ENCODE measurements around the gene COG1.
"Not testable (repeated sequence)": the region's sequence is repeated elsewhere in the genome, so short reads cannot be mapped to it uniquely, and the experiment has no call there.

The COG1 gene, protein sequence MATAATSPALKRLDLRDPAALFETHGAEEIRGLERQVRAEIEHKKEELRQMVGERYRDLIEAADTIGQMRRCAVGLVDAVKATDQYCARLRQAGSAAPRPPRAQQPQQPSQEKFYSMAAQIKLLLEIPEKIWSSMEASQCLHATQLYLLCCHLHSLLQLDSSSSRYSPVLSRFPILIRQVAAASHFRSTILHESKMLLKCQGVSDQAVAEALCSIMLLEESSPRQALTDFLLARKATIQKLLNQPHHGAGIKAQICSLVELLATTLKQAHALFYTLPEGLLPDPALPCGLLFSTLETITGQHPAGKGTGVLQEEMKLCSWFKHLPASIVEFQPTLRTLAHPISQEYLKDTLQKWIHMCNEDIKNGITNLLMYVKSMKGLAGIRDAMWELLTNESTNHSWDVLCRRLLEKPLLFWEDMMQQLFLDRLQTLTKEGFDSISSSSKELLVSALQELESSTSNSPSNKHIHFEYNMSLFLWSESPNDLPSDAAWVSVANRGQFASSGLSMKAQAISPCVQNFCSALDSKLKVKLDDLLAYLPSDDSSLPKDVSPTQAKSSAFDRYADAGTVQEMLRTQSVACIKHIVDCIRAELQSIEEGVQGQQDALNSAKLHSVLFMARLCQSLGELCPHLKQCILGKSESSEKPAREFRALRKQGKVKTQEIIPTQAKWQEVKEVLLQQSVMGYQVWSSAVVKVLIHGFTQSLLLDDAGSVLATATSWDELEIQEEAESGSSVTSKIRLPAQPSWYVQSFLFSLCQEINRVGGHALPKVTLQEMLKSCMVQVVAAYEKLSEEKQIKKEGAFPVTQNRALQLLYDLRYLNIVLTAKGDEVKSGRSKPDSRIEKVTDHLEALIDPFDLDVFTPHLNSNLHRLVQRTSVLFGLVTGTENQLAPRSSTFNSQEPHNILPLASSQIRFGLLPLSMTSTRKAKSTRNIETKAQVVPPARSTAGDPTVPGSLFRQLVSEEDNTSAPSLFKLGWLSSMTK

GRCh38 chr17:73192894-73193701, at the start of gene COG1:
Gene COG1, plus strand, starts transcription at chr17:73193055. Its CDS starts 15 bp downstream, at chr17:73193070.
- DNase-seq (ENCODE audit: low spot score): peak; percentile 92

DNA sequence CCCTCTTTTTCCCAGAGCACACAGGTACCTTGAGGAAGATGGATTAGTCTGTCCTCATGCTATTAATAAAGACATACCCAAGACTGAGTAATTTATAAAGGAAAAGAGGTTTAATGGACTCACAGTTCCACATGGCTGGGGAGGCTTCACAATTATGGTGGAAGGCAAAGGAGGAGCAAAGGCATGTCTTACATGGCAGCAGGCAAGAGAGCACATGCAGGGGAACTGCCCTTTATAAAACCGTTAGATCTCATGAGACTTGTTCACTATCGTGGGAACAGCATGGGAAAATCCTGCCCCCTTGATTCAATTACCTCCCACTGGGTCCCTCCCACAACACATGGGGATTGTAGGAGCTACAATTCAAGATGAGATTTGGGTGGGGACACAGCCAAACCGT, 48.6 kb upstream of the COG1 start:
- DNase-seq (ENCODE audit: low spot score): not testable (repeated sequence)

GRCh38 chr17:73145641-73146040, 47.2 kb upstream of the COG1 start:
- DNase-seq (ENCODE audit: low spot score): no peak

DNA sequence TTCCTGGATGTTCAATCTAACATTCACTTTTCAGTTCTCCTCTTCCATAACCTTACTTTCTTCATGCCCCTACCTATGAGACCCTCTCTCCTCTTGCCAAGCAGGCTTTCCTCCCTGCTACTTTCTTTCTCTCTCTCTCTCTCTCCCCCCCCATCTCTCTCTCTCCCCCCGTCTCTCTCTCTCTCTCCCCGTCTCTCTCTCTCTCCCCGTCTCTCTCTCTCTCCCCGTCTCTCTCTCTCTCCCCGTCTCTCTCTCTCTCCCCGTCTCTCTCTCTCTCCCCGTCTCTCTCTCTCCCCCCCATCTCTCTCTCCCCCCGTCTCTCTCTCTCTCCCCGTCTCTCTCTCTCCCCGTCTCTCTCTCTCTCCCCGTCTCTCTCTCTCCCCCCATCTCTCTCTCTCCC, 45.1 kb upstream of the COG1 start:
- DNase-seq (ENCODE audit: low spot score): not testable (repeated sequence)

DNA sequence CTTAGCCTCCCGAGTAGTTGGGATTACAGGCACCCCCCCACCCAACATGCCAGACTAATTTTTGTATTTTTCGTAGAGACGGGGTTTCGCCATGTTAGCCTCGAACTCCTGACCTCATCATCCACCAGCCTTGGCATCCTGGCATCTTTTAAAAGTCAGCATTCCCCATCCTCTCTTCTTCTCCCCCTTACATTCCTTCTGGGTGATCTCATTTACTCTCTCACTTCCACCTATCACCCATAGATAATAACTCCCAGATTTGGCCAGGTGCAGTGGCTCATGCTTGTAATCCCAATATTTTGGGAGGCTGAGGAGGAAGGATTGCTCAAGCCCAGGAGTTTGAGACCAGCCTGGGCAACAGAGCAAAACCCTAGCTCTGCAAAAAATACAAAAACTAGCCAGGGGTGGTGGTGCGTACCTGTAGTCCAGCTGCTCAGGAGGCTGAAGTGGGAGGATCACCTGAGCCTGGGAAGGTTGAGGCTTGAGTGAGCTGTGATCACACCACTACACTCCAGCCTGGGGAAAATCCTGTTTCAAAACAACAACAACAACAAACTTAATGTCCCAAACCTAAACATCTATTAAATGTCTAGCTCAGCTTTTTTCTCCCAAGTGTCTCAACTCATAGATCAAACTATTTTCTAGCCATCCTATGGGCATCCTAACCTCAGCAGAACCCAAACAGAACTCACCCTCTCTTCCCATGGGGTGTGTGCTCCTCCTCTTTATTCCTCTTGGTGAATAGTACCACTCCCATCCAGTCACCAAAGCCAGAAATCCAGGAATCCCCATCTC, 44.1 kb upstream of the COG1 start:
- DNase-seq (ENCODE audit: low spot score): no peak

DNA sequence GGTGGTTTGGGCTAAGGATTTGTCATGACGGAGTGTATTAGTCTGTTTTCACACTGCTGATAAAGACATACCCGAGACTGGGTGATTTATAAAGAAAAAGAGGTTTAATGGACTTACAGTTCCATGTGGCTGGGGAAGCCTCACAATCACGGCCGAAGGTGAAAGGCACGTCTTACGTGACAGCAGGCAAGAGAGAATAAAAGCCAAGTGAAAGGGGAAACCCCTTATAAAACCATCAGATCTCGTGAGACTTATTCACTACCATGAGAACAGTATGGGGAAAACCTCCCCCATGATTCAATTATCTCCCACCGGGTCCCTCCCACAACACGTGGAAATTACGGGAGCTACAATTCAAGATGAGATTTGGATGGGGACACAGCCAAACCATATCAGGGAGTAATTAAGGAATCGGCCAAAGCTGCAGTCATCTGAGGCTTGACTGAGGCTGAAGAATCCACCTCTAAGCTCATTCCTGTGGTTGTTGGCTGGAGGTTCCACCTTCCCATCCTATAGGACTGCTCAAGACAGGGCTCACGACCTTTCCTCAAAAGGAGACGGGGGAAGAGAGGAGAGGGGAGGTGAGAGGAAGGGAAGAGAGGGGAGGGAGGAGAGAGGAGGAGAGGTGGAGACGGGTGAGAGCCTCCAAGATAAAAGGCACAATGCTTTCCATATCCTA, 42.1 kb upstream of the COG1 start:
- DNase-seq (ENCODE audit: low spot score): not testable (repeated sequence)

GRCh38 chr17:73151916-73152632, 40.8 kb upstream of the COG1 start:
- no peak for DNase-seq (ENCODE audit: low spot score)

DNA sequence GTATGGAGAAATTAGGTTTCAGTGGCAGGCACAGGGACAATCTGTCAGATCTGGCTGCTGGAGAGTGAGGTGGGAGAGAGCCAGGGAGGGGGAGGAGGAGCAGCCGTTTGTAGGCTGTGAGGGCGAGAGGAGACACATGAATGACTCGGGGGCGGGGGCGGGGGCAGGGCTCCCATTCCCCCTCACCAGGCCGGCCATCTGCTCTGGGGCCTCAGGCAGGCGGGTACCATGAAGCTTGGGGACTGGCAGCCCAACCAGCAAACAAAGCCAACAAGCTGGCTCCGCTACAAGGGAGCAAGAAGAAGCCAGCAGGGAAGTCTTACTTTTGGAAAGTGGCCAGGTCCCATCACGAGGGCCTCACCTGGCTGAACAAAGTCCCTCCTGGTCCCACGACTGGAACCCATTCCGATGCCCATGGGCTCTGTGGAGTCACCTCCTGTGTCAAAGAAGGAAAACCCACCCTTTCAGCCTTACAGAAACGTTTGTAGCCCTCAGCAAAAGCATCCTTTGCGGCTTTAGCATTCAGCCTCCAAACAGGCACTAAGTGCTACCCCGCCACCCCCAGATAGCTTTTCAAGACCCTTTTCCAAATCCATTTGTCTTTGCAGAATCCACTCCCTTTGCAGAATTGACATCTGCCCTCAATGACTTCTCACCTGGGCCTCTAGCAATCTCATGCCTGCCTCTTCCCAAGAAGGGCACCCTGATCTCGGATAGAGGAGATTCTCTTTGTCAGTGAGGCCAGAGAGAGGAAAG, 37.3 kb upstream of the COG1 start:
- DNase-seq (ENCODE audit: low spot score): no peak

GRCh38 chr17:73156166-73156840, 36.6 kb upstream of the COG1 start:
- DNase-seq (ENCODE audit: low spot score): peak; percentile 64

- no peak for DNase-seq (ENCODE audit: low spot score)
These were observed 35.9 kb upstream of the COG1 start for GRCh38 chr17:73156887-73157520.

DNA sequence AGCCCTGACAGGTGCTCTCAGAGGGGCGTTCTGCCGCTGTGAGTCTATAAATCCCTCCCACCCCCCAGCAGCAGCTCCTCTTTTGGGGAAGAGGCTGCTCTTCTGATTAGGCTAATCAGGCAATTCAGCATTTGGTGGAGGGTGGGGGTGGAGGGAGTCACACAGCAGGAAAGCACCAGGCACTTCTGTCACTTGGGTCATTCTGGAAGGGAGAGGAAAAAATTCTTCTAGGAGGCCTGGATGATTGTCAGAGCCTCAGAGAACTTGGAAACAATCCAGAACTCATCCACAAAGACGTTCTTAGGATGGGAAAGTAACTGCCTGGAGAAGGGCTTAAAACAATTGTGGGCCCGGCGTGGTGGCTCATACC, 35.3 kb upstream of the COG1 start:
- no peak for DNase-seq (ENCODE audit: low spot score)

GRCh38 chr17:73158133-73158532, 34.7 kb upstream of the COG1 start:
- no peak for DNase-seq (ENCODE audit: low spot score)

DNA sequence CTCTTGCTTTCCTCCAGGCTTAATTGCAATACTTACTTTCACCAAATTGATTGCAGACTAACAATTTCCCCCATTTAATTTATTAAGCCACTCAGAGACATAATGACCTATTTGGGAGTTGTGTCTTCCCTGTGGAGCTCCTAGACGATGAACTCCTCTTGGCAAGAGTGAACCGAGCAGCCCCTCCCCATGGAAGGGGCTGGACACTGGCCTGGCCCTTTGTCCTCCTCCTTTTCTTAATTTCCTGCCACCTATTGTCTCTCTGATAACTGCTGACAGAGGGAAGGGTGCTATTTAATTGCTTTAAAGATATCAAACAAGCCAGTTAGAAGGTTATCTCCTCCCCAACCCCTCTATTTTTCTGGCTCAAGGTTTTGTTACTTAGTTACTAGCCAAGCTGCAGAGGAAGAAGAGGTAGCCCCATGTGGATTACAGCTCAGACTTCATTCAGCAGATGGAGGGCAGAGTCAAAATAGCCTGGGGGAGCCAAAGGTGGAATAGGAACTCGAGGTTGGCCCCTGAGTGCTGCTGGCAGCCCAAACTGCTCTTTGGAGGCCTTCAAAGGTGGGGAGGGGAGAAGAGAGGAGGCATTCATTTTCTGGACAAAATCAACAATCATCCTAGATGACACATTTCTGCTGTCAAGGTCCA, 31.8 kb upstream of the COG1 start:
- no peak for DNase-seq (ENCODE audit: low spot score)

- no peak for DNase-seq (ENCODE audit: low spot score)
These were observed 29.8 kb upstream of the COG1 start for GRCh38 chr17:73163043-73163442.

GRCh38 chr17:73165616-73166404, 27.0 kb upstream of the COG1 start:
- no peak for DNase-seq (ENCODE audit: low spot score)

- no peak for DNase-seq (ENCODE audit: low spot score)
These were observed 25.9 kb upstream of the COG1 start for GRCh38 chr17:73166731-73167581.

All from COLO829 (cell line).